ENCODE data around the gene ZFP62.

Gene ZFP62

DNA sequence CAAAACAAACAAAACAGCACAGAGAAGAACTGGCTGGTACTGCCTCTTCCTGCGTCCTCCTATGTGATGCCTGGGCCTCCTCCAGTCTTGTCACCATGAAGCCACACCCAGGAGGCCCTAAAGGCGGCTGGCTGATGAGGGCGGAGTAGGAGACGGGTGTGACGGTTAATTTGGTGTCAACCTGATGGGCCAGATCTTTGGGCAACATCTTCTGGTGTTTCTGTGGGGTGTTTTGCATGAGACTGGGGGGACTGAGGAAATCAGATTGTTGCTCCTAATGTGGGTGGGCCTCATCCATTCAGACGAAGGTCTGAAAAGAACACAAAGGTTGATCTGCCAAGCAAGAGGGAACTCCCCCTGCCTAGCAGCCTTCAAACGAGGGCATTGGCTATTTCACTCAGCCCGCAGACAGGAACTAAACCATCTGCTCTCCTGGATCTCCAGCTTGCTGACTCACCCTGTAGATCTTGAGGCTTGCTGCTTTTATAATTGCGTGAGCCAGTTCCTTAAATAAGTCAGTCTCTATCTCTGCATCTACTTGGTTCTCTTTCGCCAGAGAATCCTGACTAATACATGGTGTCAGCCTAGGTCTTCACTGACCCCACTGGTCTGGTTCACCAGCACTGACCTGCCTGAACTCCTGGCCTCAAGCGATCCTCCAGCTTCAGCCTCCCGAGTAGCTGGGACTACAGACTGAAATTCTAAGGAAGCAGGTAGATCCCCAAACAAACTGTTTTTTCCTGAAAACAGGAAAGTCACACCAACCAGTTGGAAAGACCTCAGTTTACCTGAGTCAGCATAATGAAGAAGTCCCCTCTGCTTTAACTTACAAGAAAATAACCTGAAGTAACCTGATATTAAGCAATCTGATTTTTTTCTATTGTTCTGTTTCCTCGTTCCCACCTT, 12.8 kb upstream of the ZFP62 start:
- H4K20me1 ChIP-seq (ENCODE audit: low read depth, low read length), result no peaks in the 10 kb centered on the region
- H2AFZ ChIP-seq (ENCODE audit: low read depth, low read length, severe bottlenecking), result peak overlapping the region; percentile 37
- no peak overlapping the region for H3K4me3 ChIP-seq (ENCODE audit: insufficient read depth, low read length, poor library complexity, severe bottlenecking)
- no peaks in the 10 kb centered on the region for H3K36me3 ChIP-seq (ENCODE audit: low read length)
- no peaks in the 10 kb centered on the region for H3F3A ChIP-seq (ENCODE audit: insufficient read depth)
- H3K4me2 ChIP-seq (ENCODE audit: low read depth, low read length, poor library complexity, severe bottlenecking), result no peak overlapping the region
- no peaks in the 10 kb centered on the region for H3K79me2 ChIP-seq (ENCODE audit: insufficient read depth, low read length)
- no peak overlapping the region for H3K9ac ChIP-seq (ENCODE audit: low read length)
- no peaks in the 10 kb centered on the region for H3K9me2 ChIP-seq (replicated peaks; ENCODE audit: insufficient read depth, low read length)
- TF ChIP-seq, protein P1, sequence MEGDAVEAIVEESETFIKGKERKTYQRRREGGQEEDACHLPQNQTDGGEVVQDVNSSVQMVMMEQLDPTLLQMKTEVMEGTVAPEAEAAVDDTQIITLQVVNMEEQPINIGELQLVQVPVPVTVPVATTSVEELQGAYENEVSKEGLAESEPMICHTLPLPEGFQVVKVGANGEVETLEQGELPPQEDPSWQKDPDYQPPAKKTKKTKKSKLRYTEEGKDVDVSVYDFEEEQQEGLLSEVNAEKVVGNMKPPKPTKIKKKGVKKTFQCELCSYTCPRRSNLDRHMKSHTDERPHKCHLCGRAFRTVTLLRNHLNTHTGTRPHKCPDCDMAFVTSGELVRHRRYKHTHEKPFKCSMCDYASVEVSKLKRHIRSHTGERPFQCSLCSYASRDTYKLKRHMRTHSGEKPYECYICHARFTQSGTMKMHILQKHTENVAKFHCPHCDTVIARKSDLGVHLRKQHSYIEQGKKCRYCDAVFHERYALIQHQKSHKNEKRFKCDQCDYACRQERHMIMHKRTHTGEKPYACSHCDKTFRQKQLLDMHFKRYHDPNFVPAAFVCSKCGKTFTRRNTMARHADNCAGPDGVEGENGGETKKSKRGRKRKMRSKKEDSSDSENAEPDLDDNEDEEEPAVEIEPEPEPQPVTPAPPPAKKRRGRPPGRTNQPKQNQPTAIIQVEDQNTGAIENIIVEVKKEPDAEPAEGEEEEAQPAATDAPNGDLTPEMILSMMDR (IDR thresholded peaks at IDR 0.05; ENCODE audit: insufficient read depth, low read length, poor library complexity, severe bottlenecking), result no peak
- TF ChIP-seq EZH2phosphoT487 (conservative IDR thresholded peaks at IDR 0.05; ENCODE audit: low read length), result no peak
- H3K9me3 ChIP-seq (ENCODE audit: insufficient read depth, low read length), result no peaks in the 10 kb centered on the region
- no peaks in the 10 kb centered on the region for H3K27me3 ChIP-seq (ENCODE audit: low read length)
- H3K27ac ChIP-seq (ENCODE audit: low read depth, low read length), result no peak overlapping the region

DNA sequence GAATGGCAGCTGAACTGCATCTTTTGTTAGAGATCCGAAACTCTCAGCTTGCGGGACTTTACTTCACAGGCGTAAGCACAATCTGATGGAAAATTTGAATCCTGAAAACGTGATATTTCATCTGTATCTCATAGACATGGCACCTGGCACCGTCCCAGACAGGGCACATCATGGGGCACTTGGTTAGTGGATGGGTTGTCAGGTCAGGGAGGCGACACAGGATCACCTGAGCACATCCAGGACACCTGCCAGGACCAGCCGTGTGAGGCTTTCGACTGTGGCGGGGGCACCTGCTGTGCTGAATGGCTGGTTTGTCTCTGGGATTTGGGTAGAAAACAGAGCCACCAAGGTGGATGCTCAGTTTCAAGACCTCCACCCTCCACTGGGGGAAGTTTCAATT, 11.3 kb upstream of the ZFP62 start:
- Histone ChIP-seq H3K27me3 (ENCODE audit: low read length) (no peaks in the 10 kb centered on the region), H3K36me3 (ENCODE audit: low read length) (no peaks in the 10 kb centered on the region), H3F3A (ENCODE audit: insufficient read depth) (no peaks in the 10 kb centered on the region), H3K4me3 (ENCODE audit: insufficient read depth, low read length, poor library complexity, severe bottlenecking) (no peak overlapping the region), H3K27ac (ENCODE audit: low read depth, low read length) (no peak overlapping the region), H3K9ac (ENCODE audit: low read length) (no peak overlapping the region), H3K79me2 (ENCODE audit: insufficient read depth, low read length) (no peaks in the 10 kb centered on the region), H3K4me2 (ENCODE audit: low read depth, low read length, poor library complexity, severe bottlenecking) (no peak overlapping the region), H3K9me3 (ENCODE audit: insufficient read depth, low read length) (no peaks in the 10 kb centered on the region), H2AFZ (ENCODE audit: low read depth, low read length, severe bottlenecking) (no peak overlapping the region), H4K20me1 (ENCODE audit: low read depth, low read length) (no peaks in the 10 kb centered on the region), H3K9me2 (replicated peaks; ENCODE audit: insufficient read depth, low read length) (no peaks in the 10 kb centered on the region)
- TF ChIP-seq, protein P1 (IDR thresholded peaks at IDR 0.05; ENCODE audit: insufficient read depth, low read length, poor library complexity, severe bottlenecking), result no peak
- TF ChIP-seq EZH2phosphoT487 (conservative IDR thresholded peaks at IDR 0.05; ENCODE audit: low read length), result no peak

DNA sequence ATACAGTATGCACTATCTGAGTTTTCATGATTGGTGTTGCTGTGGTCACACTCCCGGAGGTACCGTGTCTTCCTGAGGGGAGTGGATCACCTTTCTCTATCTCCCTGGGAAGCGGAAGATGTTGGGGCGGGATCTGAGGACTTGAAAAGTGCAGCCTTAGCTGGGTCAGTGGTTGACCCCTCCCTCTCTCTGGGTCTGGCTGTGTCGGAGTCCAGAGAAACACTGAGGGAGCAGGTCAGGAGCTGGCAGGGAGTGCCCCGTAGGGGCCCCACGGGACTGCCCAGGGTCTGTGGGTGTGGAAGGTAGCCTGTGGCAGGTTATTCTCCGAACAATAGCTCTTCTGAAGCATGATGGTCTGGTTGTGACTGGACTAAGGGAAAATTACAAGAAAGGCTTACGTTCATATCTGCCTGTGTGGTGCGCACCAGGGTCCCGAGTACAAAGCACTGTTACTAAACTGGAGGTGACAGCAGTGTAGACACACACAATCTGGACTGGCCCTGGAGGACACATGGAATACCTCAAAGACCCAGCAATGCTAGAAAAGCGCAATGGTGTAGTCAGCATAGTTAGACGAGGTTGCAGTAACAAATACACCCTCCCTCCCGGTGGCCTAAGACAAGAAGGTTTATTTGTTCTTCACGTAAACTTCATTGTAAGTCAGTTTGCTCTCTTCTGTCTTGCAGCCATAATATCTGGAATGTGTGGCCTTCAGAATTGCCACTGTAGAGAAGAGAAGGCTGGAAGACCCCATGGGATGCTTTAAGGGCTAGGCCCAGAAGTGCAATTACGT, 9.4 kb upstream of the ZFP62 start:
- Histone ChIP-seq H3K27ac (ENCODE audit: low read depth, low read length) (no peak overlapping the region), H3K36me3 (ENCODE audit: low read length) (no peaks in the 10 kb centered on the region), H3K9me3 (ENCODE audit: insufficient read depth, low read length) (no peaks in the 10 kb centered on the region), H3K27me3 (ENCODE audit: low read length) (no peaks in the 10 kb centered on the region), H3K4me2 (ENCODE audit: low read depth, low read length, poor library complexity, severe bottlenecking) (no peak overlapping the region), H3K9me2 (replicated peaks; ENCODE audit: insufficient read depth, low read length) (no peaks in the 10 kb centered on the region), H2AFZ (ENCODE audit: low read depth, low read length, severe bottlenecking) (no peak overlapping the region), H3K9ac (ENCODE audit: low read length) (no peak overlapping the region), H4K20me1 (ENCODE audit: low read depth, low read length) (no peaks in the 10 kb centered on the region), H3F3A (ENCODE audit: insufficient read depth) (no peaks in the 10 kb centered on the region), H3K79me2 (ENCODE audit: insufficient read depth, low read length) (no peaks in the 10 kb centered on the region), H3K4me3 (ENCODE audit: insufficient read depth, low read length, poor library complexity, severe bottlenecking) (no peak overlapping the region)
- TF ChIP-seq, protein P1 (IDR thresholded peaks at IDR 0.05; ENCODE audit: insufficient read depth, low read length, poor library complexity, severe bottlenecking), result no peak
- no peak for TF ChIP-seq EZH2phosphoT487 (conservative IDR thresholded peaks at IDR 0.05; ENCODE audit: low read length)
